Upper lobe of left lung (tissue), 6 donors: ENCODE data around the gene MARCHF9. TPM values are rescaled to one million over a fixed set of nuclear protein-coding genes. Genes with fewer than 3 reads are reported as not detected.

Experiments used
- ATAC-seq, 2 donors: fragments of 200-7000 bp; cut with Tn5 transposase; one replicate each; pipeline ENCODE4 v1.9.1; 2022; ENCODE audit warnings: mild to moderate bottlenecking in 2 of 2, moderate library complexity in 2 of 2; ENCODE audit not compliant: low FRiP score in 2 of 2
- DNase-seq, 2 donors: peaks; one replicate each; pipeline ENCODE4 v3.0.0-alpha.2; 2019 to 2020
- H3K27ac ChIP-seq, 4 donors: fragments of 200-600 bp; sonication (generic); one replicate each; pipeline ENCODE4 v1.5.1; 2016 to 2019
- H3K27me3 ChIP-seq, 4 donors: fragments of 200-600 bp; sonication (generic); one replicate each; pipeline ENCODE4 v1.5.1; 2017 to 2019
- H3K36me3 ChIP-seq, 4 donors: fragments of 200-600 bp; sonication (generic); one replicate each; pipeline ENCODE4 v1.5.1; 2016 to 2019
- H3K4me1 ChIP-seq, 4 donors: fragments of 200-600 bp; sonication (generic); one replicate each; pipeline ENCODE4 v1.5.1; 2018 to 2019
- H3K4me3 ChIP-seq, 4 donors: fragments of 200-600 bp; sonication (generic); one replicate each; pipeline ENCODE4 v1.5.1; 2017 to 2019; ENCODE audit warnings: mild to moderate bottlenecking in 2 of 4, moderate library complexity in 1 of 4
- H3K9me3 ChIP-seq, 4 donors: fragments of 200-600 bp; sonication (generic); one replicate each; pipeline ENCODE4 v1.5.1; 2018 to 2019
- EP300 ChIP-seq, 4 donors: sonication (generic); formaldehyde crosslinking; IDR thresholded peaks; one replicate each; pipeline ENCODE4 v1.5.1; 2017; ENCODE audit warnings: antibody characterized with exemption in 4 of 4, control low read depth in 2 of 4
- POLR2A ChIP-seq, 4 donors: fragments of 450-650 bp; IDR thresholded peaks; one replicate each; pipeline ENCODE4 v1.5.1; 2016 to 2017; ENCODE audit warnings: antibody characterized with exemption in 4 of 4, mild to moderate bottlenecking in 2 of 4
- POLR2AphosphoS5 ChIP-seq, 2 donors: sonication (generic); formaldehyde crosslinking; IDR thresholded peaks; one replicate each; pipeline ENCODE4 v1.5.1; 2017; ENCODE audit warnings: antibody characterized with exemption in 2 of 2
- WGBS, 2 donors: methylation state at CpG; one replicate each; pipeline ENCODE4 v1.1.5; 2017 to 2018; 5-methylcytosine and 5-hydroxymethylcytosine counted together
- total RNA-seq, 6 donors: library from RNA; depleted of rRNA in 4 of 6; stranded (reverse); fragments of >200 nt in 4 of 6; gene quantifications; one replicate each; pipeline versions ENCODE4 v1.1.0 to v1.2.1, GENCODE V29; 2016 to 2021
- TF ChIP-seq, protein P1 (sequence below), 6 experiments: fragments of 450-650 bp in 4 of 6; fragments of 200-600 bp in 2 of 6; sonication (generic) in 2 of 6; IDR thresholded peaks; one replicate each; pipeline ENCODE4 v1.5.1; 2016 to 2019; ENCODE audit warnings: antibody characterized with exemption in 6 of 6
- donor health status: DM: no; HTN: no; CAD: no; lungs with moderate emphysema.
- donor health status: DM: no; HTN: yes; CAD: no; lungs with severe emphysema.

MARCHF9 gene
- total RNA-seq, 6 donors from 2014 or later = 15.4 to 36.7 (median 21.3) TPM

DNA sequence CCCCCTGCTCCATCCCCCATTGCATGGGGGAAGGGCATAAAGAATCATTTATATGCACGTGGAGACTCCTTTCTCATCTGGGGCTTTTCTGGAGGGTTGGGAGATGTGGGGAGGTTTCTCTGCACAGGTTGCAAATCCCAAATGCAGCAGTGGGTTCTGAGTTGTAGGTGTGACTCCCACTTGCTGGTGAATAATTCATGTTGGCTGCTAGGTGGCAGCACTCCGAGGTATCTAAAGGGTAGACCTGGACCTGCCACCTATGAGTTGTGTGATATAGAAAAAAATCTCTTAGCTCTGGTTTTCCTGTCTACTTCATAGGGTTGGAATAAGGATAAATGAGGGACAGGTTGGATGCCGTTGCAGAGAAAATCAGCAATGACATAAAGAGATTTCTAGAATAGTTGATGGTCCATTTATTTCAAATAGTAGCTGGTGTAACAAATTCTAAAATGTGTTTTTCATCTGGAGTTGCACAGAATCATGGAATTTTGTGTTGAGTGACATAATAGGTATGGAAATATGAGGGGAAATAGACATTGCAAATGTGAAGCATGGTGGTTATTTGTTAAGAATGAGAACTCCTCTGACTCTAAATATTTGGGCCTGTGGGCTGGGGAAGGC, 4.6 kb downstream of the MARCHF9 start:
- no peak for ATAC-seq
- WGBS, 2 donors = 45 to 46% methylated on average over 2 to 3 of the region's 3 CpGs
- no peak overlapping the region for H3K27ac ChIP-seq

DNA sequence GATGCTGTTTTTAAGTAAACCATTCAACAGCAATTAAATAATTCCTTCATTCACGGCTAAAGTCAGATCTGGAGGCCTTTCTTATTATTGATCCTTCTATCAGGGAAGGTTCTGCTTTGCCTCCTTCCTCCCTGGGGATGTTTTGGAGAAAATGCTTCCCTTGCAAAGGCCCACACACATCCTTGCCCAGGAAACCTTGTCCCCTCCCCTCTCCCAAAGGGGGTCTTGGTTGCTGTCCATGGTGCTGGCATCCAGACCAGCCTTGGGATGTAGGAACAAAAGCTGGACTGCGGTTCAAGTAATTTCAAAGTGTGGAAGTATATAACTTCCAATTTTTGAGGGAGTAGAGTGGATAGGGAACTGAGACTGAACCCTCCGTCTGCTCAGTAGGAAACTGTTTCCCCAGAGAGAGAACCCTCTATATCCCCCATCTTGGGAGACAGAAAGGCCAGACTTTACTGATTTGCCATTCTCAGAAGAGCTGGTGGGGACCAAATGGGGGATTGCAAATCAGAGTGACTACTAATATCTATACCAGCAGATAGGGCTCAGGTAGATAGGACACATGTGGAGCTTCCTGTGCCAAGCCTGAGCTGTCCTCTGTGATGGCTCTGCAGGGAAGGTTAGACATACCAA, 5.6 kb downstream of the MARCHF9 start:
- Histone ChIP-seq H3K27ac (no peak overlapping the region), H3K4me1 (peaks cover 17 to 29% (median 26%) of the 10 kb centered on the region in 4 donors), H3K27me3 (peaks cover 0 to 18% (median 10%) of the 10 kb centered on the region in 4 donors), H3K9me3 (no peaks in the 10 kb centered on the region), H3K36me3 (peaks cover 0 to 16% (median 12%) of the 10 kb centered on the region in 4 donors), H3K4me3 (no peak overlapping the region)
- ATAC-seq = no peak
- no peak for DNase-seq
- WGBS, 2 donors = 93 to 95% methylated on average over 3 of the region's 3 CpGs
- TF ChIP-seq POLR2AphosphoS5 (IDR thresholded peaks at IDR 0.05) (no peak), EP300 (IDR thresholded peaks at IDR 0.05) (no peak), POLR2A (IDR thresholded peaks at IDR 0.05) (no peak)
- TF ChIP-seq, protein P1, sequence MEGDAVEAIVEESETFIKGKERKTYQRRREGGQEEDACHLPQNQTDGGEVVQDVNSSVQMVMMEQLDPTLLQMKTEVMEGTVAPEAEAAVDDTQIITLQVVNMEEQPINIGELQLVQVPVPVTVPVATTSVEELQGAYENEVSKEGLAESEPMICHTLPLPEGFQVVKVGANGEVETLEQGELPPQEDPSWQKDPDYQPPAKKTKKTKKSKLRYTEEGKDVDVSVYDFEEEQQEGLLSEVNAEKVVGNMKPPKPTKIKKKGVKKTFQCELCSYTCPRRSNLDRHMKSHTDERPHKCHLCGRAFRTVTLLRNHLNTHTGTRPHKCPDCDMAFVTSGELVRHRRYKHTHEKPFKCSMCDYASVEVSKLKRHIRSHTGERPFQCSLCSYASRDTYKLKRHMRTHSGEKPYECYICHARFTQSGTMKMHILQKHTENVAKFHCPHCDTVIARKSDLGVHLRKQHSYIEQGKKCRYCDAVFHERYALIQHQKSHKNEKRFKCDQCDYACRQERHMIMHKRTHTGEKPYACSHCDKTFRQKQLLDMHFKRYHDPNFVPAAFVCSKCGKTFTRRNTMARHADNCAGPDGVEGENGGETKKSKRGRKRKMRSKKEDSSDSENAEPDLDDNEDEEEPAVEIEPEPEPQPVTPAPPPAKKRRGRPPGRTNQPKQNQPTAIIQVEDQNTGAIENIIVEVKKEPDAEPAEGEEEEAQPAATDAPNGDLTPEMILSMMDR (IDR thresholded peaks at IDR 0.05) = no peak

More for the DNA sequence above, 4.6 kb downstream of the MARCHF9 start:
- peaks cover 9 to 23% (median 20%) of the 10 kb centered on the region in 4 donors for H3K4me1 ChIP-seq
- H3K4me3 ChIP-seq = no peak overlapping the region
- H3K36me3 ChIP-seq = peaks cover 0 to 16% (median 12%) of the 10 kb centered on the region in 4 donors
- H3K27me3 ChIP-seq = peaks cover 0 to 8% (median 3%) of the 10 kb centered on the region in 4 donors
- TF ChIP-seq POLR2AphosphoS5 (IDR thresholded peaks at IDR 0.05) (no peak), POLR2A (IDR thresholded peaks at IDR 0.05) (no peak), EP300 (IDR thresholded peaks at IDR 0.05) (no peak)
- TF ChIP-seq, protein P1 (IDR thresholded peaks at IDR 0.05) = peak in 5 of 6 experiments; percentile 14 to 33 (median 19)
- H3K9me3 ChIP-seq = no peaks in the 10 kb centered on the region
- DNase-seq = no peak

DNA sequence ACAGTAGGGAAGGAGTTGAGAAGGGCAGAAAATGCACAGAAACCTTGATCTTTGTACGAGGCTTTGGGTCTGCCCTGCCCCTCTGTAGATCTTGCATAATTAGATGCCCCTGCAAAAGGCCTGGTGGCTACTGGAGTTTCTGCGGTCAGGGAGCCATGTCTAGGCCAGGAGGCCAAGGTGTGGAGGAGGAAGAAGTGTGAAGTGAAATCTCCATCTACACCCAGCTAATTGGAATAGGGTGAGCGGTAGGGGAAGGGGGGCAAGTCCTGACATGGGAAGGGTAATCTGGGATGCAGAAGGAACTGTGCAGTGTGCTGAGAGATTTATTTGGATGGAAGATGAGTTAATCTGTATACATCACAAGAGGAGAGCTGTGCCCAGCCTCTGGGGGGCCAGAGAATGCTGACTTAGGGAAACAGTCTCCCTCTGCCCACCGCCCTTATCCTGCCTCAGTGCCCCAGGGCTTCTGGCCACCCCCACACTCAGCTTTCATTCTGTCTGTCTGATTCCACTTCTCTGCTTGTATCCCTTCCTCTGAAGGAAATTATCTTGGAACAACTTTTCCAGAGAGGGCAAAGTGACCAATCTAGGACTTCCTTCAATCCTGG, 6.6 kb downstream of the MARCHF9 start:
- Histone ChIP-seq H3K27me3 (peaks cover 0 to 24% (median 16%) of the 10 kb centered on the region in 4 donors), H3K9me3 (no peaks in the 10 kb centered on the region), H3K4me1 (peaks cover 22 to 31% (median 29%) of the 10 kb centered on the region in 4 donors), H3K4me3 (no peak overlapping the region), H3K27ac (no peak overlapping the region), H3K36me3 (peaks cover 0 to 16% (median 12%) of the 10 kb centered on the region in 4 donors)
- no peak for ATAC-seq
- 94 to 100% methylated on average over 4 of the region's 4 CpGs for WGBS, 2 donors
- DNase-seq = no peak
- no peak for TF ChIP-seq EP300 (IDR thresholded peaks at IDR 0.05)
- TF ChIP-seq, protein P1 (IDR thresholded peaks at IDR 0.05) = no peak
- no peak for TF ChIP-seq POLR2A (IDR thresholded peaks at IDR 0.05)
- no peak for TF ChIP-seq POLR2AphosphoS5 (IDR thresholded peaks at IDR 0.05)

DNA sequence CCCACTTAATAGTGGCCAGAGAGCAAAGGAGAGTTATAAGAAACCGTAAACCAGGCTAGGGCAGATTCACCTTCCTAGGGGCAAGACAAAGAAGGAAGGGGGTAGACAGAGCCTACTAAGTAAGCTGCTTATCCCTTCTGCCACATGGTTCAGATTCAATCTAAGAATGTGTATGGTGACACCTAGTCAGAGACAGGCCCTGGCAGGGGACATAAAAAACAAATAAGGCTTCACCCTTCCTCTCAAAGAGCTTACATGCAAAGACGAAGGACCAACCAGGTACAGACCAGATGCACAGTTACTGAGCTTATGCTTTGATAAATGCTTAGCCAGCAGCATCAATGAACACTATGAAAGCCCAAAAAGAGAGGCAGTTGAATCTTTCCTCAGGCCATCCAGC, 7.6 kb downstream of the MARCHF9 start:
- Histone ChIP-seq H3K9me3 (no peaks in the 10 kb centered on the region), H3K4me3 (no peak overlapping the region), H3K27me3 (peaks cover 0 to 24% (median 19%) of the 10 kb centered on the region in 4 donors), H3K36me3 (peaks cover 0 to 16% (median 12%) of the 10 kb centered on the region in 4 donors), H3K27ac (no peak overlapping the region), H3K4me1 (peaks cover 26 to 34% (median 31%) of the 10 kb centered on the region in 4 donors)
- 87 to 92% methylated on average over 2 of the region's 2 CpGs for WGBS, 2 donors
- no peak for TF ChIP-seq EP300 (IDR thresholded peaks at IDR 0.05)
- TF ChIP-seq POLR2AphosphoS5 (IDR thresholded peaks at IDR 0.05) = no peak
- ATAC-seq = no peak
- no peak for DNase-seq
